ENCODE results near the gene KMT2B. TPM values are rescaled to one million over a fixed set of nuclear protein-coding genes. Genes with fewer than 3 reads are reported as not detected.

KMT2B gene
- total and polyA plus RNA-seq, 2 of the 8 experiments (the other 6 are each of a cell fraction or from before 2014, with no cell fraction given): 26.7 to 38.6 TPM

- TF ChIP-seq GTF2F1 (IDR thresholded peaks at IDR 0.05; ENCODE audit: borderline replicate concordance, low read depth, low read length): no peak
- no peak for TF ChIP-seq ATF2 (IDR thresholded peaks at IDR 0.05; ENCODE audit: low read length)
- TF ChIP-seq POU5F1 (IDR thresholded peaks at IDR 0.05; ENCODE audit: low read depth, low read length): no peak
- TF ChIP-seq KDM4A (IDR thresholded peaks at IDR 0.05; ENCODE audit: low read depth, low read length, severe bottlenecking): no peak
- TF ChIP-seq ASH2L (IDR thresholded peaks at IDR 0.05; ENCODE audit: low read length): no peak
- TF ChIP-seq CTCF (IDR thresholded peaks at IDR 0.05; ENCODE audit: control extremely low read depth in 1 of 3, insufficient read depth in 1 of 3, low read depth in 1 of 3, low read length in 3 of 3): no peak; a peak in 1 of 4 replicates
- no peak for TF ChIP-seq HDAC6 (IDR thresholded peaks at IDR 0.05; ENCODE audit: low read depth, low read length)
- TF ChIP-seq CREB1 (IDR thresholded peaks at IDR 0.05): peak; percentile 91
- TF ChIP-seq USF2 (IDR thresholded peaks at IDR 0.05; ENCODE audit: low read length): no peak
- TF ChIP-seq NANOG (IDR thresholded peaks at IDR 0.05; ENCODE audit: insufficient read depth, low read depth, low read length, poor library complexity, severe bottlenecking): no peak
- peak in 1 of 2 experiments; percentile 82; a peak in 2 of 4 replicates for TF ChIP-seq SIN3A (conservative IDR thresholded peaks at IDR 0.05 in 1 of 2, IDR thresholded peaks at IDR 0.05 in 1 of 2; ENCODE audit: low read depth in 1 of 2, low read length in 2 of 2)
- TF ChIP-seq SRF (IDR thresholded peaks at IDR 0.05; ENCODE audit: low read depth, low read length): no peak
- TF ChIP-seq YY1 (IDR thresholded peaks at IDR 0.05; ENCODE audit: low read depth, low read length): peak; percentile 86; the same call in 1 of the 2 replicates
- 0 out of 2 replicates have a peak, but pooled peaks have one; percentile 12 for TF ChIP-seq PHF8 (conservative IDR thresholded peaks at IDR 0.05; ENCODE audit: low read depth, low read length)
- TF ChIP-seq MAX (IDR thresholded peaks at IDR 0.05): no peak
- no peak for TF ChIP-seq EZH2 (IDR thresholded peaks at IDR 0.05; ENCODE audit: low read depth, low read length, severe bottlenecking)
- no peak for TF ChIP-seq JUN (IDR thresholded peaks at IDR 0.05; ENCODE audit: low read depth, low read length)
- TF ChIP-seq ZNF274 (IDR thresholded peaks at IDR 0.05; ENCODE audit: borderline replicate concordance, extremely low read depth, low read length): no peak
These were observed 27.7 kb downstream of the KMT2B start, which contains the start of the genes PSENEN and U2AF1L4 (continued) for GRCh38 chr19:35745328-35746086.

All from H1 (cell line).